NCI-H82 (cell line): ENCODE measurements around the gene CDKAL1.
"Not testable (repeated sequence)": the region's sequence is repeated elsewhere in the genome, so short reads cannot be mapped to it uniquely, and the experiment has no call there.

Source experiments
- DNase-seq: peaks from one replicate; lab custom pipeline; 2025; lab: John Stamatoyannopoulos, UW

Gene CDKAL1

GRCh38 chr6:20639161-20639560, 104.9 kb downstream of the CDKAL1 start:
- no peak for DNase-seq

- DNase-seq = peak; percentile 56
These were observed 105.9 kb downstream of the CDKAL1 start for GRCh38 chr6:20640181-20640580.

- no peak for DNase-seq
These were observed 108.2 kb downstream of the CDKAL1 start for GRCh38 chr6:20642441-20642840.

- no peak for DNase-seq
These were observed 110.6 kb downstream of the CDKAL1 start for GRCh38 chr6:20644667-20645370.

- not testable (repeated sequence) for DNase-seq
These were observed 111.3 kb downstream of the CDKAL1 start for GRCh38 chr6:20645572-20645971.

GRCh38 chr6:20647585-20647984, 113.3 kb downstream of the CDKAL1 start:
- no peak for DNase-seq

- DNase-seq = not testable (repeated sequence)
These were observed 115.6 kb downstream of the CDKAL1 start for GRCh38 chr6:20649696-20650470.

- DNase-seq = no peak
These were observed 118.2 kb downstream of the CDKAL1 start for GRCh38 chr6:20652299-20653084.

GRCh38 chr6:20653085-20653479, 118.8 kb downstream of the CDKAL1 start:
- no peak for DNase-seq

GRCh38 chr6:20655317-20655716, 121.1 kb downstream of the CDKAL1 start:
- no peak for DNase-seq

- peak; percentile 49 for DNase-seq
These were observed 123.1 kb downstream of the CDKAL1 start for GRCh38 chr6:20657274-20657800.

GRCh38 chr6:20658053-20658452, 123.8 kb downstream of the CDKAL1 start:
- DNase-seq = no peak

- no peak for DNase-seq
These were observed 124.3 kb downstream of the CDKAL1 start for GRCh38 chr6:20658516-20658915.

GRCh38 chr6:20660534-20660933, 126.3 kb downstream of the CDKAL1 start:
- peak; percentile 56 for DNase-seq

- peak; percentile 76 for DNase-seq
These were observed 127.5 kb downstream of the CDKAL1 start for GRCh38 chr6:20661721-20662120.

GRCh38 chr6:20664250-20664649, 130.0 kb downstream of the CDKAL1 start:
- no peak for DNase-seq

GRCh38 chr6:20665290-20665689, 131.0 kb downstream of the CDKAL1 start:
- DNase-seq = peak; percentile 68

- no peak for DNase-seq
These were observed 135.5 kb downstream of the CDKAL1 start for GRCh38 chr6:20669571-20670314.

- DNase-seq = no peak
These were observed 136.5 kb downstream of the CDKAL1 start for GRCh38 chr6:20670750-20671149.

GRCh38 chr6:20672038-20672437, 137.8 kb downstream of the CDKAL1 start:
- DNase-seq = no peak

GRCh38 chr6:20673458-20673857, 139.2 kb downstream of the CDKAL1 start:
- no peak for DNase-seq

- DNase-seq = peak; percentile 40
These were observed 140.4 kb downstream of the CDKAL1 start for GRCh38 chr6:20674664-20675063.
